GM12873 (cell line): ENCODE data around the gene CEACAM21.

Experiments used
- CTCF ChIP-seq: IDR thresholded peaks from 2 replicates; pipeline ENCODE4 v1.5.1; 2012; ENCODE audit warnings: low read depth, mild to moderate bottlenecking, moderate library complexity, low read length, control low read depth; ENCODE audit not compliant: insufficient read depth; ENCODE audit errors: missing control alignments

The CEACAM21 gene

GRCh38 chr19:41577144-41577830 is 1.3 kb downstream of the CEACAM21 start:
- no peak for TF ChIP-seq CTCF

- no peak for TF ChIP-seq CTCF
These were observed 1.9 kb downstream of the CEACAM21 start for GRCh38 chr19:41577833-41578232.

- no peak for TF ChIP-seq CTCF
These were observed 2.9 kb downstream of the CEACAM21 start for GRCh38 chr19:41578886-41579285.

- TF ChIP-seq CTCF = no peak
These were observed 8.4 kb downstream of the CEACAM21 start for GRCh38 chr19:41584260-41584810.

GRCh38 chr19:41584931-41585330 is 9.0 kb downstream of the CEACAM21 start:
- no peak for TF ChIP-seq CTCF

GRCh38 chr19:41586064-41586463 is 10.1 kb downstream of the CEACAM21 start:
- TF ChIP-seq CTCF = no peak

- no peak for TF ChIP-seq CTCF
These were observed 11.3 kb downstream of the CEACAM21 start for GRCh38 chr19:41587101-41587837.
